ENCODE measurements around the gene LIF.

LIF gene

GRCh38 chr22:30233582-30233981, 13.0 kb downstream of the LIF start:
- TF ChIP-seq CTCF (conservative IDR thresholded peaks at IDR 0.05), result no peak
- H3K27ac ChIP-seq, result no peak overlapping the region

GRCh38 chr22:30232716-30233218, 13.8 kb downstream of the LIF start:
- TF ChIP-seq CTCF (conservative IDR thresholded peaks at IDR 0.05), result no peak
- no peak overlapping the region for H3K27ac ChIP-seq

GRCh38 chr22:30230787-30231461, 15.6 kb downstream of the LIF start:
- no peak for TF ChIP-seq CTCF (conservative IDR thresholded peaks at IDR 0.05)
- no peak overlapping the region for H3K27ac ChIP-seq

- no peak for TF ChIP-seq CTCF (conservative IDR thresholded peaks at IDR 0.05)
- no peak overlapping the region for H3K27ac ChIP-seq
These were observed 16.2 kb downstream of the LIF start for GRCh38 chr22:30230330-30230729.

GRCh38 chr22:30228509-30229359, 17.8 kb downstream of the LIF start:
- H3K27ac ChIP-seq, result no peak overlapping the region
- TF ChIP-seq CTCF (conservative IDR thresholded peaks at IDR 0.05), result no peak

GRCh38 chr22:30227438-30228228, 18.9 kb downstream of the LIF start:
- no peak overlapping the region for H3K27ac ChIP-seq
- TF ChIP-seq CTCF (conservative IDR thresholded peaks at IDR 0.05), result no peak
